GM21515 (cell line): ENCODE data around the gene CCL17.
"Not testable (repeated sequence)": the region's sequence is repeated elsewhere in the genome, so short reads cannot be mapped to it uniquely, and the experiment has no call there.

Source experiments
- ATAC-seq: cut with Tn5 transposase; IDR thresholded peaks from one replicate; pipeline ENCODE4 v1.9.1; 2021; ENCODE audit not compliant: unreplicated experiment

Gene CCL17

DNA sequence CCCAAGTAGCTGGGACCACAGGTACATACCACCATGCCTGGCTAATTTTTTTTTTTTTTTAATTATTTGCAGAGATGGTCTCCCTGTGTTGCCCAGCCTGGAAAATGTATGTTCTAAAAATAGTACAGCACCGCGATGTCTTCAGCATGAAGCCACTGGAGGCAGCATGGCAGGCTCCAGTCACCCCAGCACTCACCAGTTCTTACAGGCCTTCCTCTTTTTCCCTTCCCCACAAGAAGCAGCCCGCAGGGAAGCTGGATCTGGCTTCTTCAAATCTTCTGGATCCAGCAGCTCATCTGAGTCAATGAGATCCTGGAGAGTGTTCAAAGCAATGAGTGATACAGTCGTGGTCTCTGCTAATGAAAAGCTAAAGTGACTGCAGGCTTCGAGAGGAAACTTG, 26.4 kb downstream of the CCL17 start:
- no peak for ATAC-seq

DNA sequence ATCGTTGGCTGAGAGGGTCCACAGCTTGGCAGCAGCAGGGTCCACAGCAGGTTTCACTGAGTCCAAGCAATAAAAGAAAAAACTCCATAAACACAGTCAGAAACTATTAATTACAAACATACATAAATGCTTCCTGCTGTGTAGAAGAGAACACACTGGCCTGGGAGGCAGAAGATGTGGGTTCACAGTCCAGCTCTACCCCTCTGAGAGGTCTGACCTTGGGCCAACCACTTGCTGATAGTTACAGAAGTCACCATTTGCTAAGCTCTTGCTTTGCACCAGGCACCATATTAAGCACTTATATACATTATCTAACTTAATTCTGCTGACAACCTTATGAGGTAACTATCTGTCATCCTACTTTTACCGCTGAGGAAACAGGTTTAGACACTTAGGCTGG, 27.9 kb downstream of the CCL17 start:
- ATAC-seq = no peak

DNA sequence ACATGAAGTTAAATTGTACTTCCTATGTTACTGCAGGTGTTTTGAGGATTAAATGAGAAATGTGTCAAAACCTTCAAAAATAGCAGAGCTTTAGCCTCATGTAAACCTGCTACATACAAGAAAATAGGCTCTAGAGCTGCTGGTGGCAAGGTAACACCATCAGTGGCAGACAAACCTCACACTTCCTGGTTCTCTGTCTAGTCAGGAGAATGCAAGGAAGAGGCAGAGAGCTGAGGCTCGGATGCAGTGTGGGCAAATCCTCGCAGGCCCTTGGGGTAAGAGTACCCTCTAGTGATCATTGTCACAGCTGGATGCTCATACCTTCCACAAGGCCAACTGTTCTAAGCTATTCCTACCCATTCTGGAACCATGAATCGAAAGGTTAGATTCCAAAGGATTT, 28.4 kb downstream of the CCL17 start:
- ATAC-seq = no peak

DNA sequence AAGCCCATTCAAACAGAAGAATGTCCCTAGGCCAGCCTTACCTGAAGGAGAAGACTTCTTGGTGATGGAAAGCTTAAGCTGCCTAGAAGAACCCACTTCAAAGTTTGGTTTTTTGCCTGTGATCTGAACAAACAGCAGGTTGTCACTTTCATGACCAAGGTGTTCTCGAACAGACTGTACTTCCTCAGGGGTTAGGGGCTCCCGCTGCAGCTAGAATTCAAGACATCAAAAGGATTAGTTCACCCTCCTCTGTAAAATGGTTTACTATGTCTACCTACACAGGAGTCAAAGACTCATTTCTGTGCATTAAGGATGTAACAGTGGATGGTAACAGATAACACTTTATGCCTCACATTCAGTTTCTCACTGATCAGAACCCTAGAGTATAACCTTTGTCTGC, 29.4 kb downstream of the CCL17 start:
- ATAC-seq = no peak

DNA sequence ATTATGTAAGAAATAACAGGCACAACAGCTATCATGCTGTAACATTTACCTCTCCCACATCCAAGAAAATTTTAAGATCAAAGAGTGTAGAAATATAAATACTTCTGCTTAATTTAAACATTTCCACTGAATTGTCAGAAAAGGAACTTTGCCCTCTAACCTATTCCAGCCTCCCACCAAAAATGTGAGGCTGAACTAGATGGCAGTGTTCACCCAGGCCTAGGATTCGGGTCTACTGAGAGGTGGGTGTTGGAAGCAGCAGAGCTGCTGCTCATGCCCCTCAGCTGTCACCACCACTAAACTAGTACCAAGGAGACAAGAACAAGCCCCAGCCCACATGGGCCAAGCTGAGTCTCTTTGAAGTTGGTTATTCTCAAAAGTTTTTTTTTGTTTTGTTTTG, 31.3 kb downstream of the CCL17 start:
- ATAC-seq = no peak

DNA sequence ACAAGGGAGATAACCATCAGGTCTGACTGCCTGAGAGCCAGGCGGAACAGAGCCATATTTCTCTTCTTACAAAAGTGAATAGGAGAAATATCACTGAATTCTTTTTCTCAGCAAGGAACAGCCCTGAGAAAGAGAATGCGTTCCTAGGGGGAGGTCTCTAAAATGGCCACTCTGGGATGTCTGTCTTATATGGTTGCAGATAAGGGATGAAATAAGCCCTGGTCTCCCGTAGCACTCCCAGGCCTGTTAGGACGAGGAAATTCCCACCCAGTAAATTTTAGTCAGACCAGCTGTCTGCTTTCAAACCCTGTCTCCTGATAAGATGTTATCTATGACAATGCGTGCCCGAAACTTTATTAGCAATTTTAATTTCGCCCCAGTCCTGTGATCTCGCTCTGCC, 35.4 kb downstream of the CCL17 start:
- not testable (repeated sequence) for ATAC-seq

DNA sequence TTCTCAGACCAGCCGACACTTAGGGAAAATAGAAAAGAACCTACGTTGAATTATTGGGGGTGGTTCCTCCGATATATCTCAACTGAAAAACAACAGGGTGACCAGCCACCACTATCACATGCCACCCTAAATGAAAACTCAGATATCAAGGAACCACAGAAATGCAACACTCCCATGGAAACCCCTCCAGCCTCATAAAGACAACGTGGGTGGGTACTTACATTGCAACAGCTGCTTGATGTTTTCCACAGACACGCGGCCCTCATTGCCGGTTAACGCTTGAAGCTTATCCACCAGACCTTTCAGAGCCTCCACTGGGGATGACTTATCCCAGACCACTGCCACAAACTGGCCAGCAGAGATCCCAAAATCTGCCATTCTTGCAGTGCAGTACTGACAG, 36.0 kb downstream of the CCL17 start:
- ATAC-seq = not testable (repeated sequence)

DNA sequence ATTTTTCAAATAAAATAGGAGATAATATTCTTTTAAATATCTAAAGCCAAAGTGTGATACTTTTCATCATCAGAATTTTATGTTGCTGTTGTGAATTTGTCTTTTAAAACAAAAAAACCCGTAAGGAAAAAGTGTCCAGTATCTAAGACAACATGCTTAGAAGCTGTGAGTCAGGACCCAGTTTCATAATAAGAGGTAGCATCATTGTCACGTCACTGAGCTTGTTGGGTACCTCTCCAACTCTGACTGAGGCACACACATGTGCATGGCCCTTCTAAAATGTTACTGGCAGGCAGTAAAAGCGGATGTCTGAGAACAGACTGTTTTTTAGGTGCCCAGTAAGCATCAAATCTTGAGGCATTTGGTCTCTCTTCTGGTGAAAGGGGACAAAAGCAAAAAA, 40.1 kb downstream of the CCL17 start:
- no peak for ATAC-seq

DNA sequence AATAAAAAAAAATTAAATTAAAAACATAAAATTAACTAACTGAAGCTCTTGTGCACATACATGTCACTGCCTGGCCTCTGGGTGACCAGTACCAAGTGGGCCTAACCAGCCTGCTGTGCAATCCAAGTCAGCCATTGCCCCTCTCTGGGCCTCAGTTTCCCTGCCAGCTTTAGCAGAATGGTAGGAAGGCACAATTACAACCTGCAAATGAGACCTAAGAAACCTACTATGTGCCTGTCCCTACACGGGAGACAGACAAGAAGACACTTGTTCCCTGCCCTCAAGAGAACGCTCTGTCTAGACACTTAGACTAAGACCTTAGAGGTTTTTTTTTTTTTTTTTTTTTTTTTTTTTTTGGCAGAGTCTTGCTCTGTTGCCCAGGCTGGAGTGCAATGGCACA, 40.9 kb downstream of the CCL17 start:
- no peak for ATAC-seq

DNA sequence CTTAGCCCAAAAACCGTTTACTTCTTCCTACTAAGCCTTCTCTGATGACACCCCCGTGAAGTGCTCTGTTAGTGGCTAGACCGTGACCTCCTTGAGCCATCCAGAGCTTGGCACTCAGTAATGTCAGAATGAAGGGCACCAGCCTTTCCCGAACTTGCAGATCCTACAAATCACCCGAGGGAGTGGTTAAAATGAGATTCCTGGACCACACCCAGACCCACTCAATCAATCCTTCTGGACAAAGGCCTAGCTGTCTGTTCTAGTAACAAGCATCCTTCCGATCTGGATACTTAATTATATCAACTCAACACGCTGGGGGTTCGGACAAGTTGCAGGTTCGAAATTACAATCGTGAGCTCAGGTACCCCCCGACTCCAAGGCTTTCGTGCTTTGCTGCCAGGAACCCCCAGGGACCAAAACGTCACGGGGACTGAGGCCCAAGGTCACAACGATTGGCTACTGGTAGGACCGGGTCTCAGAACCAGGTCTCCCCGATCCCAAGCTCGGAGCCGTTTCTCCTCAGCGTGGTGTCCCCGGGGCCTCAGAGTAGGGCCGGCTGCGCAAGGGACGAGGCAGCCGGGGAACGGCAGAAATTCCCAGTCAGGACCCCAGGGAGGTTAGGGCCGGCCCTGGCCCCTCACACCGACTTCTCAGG, 42.1 kb downstream of the CCL17 start:
- ATAC-seq = peak; percentile 37

DNA sequence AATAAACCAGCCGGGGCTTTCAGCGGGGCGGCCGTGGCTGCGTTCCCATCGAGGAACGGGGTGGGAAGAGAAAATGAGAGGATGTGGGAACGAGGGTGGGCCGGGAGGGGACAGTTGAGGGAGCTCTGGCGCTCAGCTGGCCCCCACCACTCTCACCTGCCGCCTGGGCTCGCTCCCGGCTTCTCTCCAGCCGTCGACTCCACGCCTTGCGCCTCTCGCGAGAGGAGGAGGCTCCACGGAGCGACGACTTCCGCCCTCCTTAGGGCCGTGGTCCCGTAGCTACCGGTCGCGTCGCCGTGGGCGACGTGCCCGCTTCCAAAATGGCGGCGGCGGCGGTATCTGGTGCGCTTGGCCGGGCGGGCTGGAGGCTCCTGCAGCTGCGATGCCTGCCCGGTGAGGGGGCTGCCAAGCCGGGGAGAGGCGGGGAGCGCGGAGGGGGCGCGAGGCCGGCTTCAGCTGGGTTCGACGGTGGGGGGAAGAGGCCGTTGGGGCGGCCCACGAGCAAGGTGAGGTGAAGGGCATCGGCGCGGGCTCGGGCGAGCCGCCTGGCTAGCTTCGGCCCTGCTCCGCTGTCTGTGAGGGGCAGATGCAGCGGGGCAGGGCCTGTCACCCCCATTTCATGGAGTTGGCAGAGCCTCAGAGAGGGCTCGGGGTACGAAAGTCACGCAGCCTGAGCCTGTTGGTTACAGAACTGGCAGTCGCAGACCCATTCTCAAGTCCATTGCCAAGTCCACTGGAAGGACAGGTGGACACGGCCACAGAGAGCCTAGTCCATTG, 42.8 kb downstream of the CCL17 start, which contains the start of the genes CIAPIN1 and COQ9:
CIAPIN1 (minus strand) TSS at position 200 of the 777 bp plus-strand sequence. CDS start 6,457 bp downstream, outside the sequence.
COQ9 (plus strand) TSS at position 294 of the 777 bp plus-strand sequence; CDS start at position 321, 27 bp downstream.
- peak; percentile 98 for ATAC-seq

DNA sequence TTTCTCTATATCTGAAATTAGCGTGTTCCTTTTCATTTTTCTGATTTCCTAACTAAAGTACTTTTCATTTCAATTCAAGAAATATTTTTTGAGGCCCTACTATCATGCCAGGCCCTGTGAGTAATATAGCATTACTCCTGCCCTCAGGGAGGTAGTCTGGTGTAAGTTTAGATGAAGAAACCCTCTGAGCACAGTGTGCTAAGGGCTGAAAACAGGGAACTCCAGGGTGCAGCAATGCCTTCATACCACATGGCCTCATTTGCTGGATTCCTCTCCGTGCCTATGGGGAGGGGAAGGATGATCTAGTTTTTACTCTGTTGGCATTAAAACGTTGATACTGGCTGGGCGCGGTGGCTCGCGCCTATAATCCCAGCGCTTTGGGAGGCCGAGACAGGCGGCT, 47.5 kb downstream of the CCL17 start:
- no peak for ATAC-seq

DNA sequence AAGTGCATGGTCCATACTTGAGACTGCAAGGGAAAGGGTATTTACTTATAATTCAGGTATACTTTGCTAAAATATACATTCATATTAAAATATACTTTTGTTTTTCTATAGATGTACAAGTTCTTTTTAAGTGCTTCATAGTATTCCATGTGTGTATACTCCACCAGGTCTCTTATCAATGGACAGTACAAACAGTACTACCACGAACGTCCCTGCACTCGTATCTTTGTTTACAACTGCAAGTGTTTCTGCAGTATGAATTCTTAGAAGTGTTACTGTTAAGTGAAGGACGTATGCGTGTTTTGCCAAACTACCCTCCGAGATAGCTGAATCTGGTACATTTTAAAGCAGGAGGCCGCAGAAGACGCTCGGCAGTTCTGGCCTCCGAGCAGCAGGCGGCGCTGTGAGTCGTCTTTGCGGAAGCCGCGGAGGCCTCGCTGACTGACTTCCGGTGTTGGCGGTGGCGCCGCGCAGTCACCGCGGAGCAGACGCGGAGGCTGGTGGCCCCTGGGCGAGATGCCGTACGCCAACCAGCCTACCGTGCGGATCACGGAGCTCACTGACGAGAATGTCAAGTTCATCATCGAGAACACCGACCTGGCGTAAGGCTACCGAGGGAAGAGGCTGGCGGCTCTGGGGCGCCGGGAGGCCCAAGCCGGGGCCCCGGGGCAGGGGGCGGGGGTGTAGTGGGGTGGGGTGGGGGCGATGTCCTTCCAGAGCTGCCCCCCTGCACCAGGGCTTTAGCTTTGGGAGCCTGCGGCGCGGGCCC, 57.8 kb downstream of the CCL17 start, which contains the start of gene POLR2C:
POLR2C (plus strand) TSS at position 471 of the 769 bp plus-strand sequence; CDS start at position 517, 46 bp downstream.
- peak; percentile 86 for ATAC-seq

DNA sequence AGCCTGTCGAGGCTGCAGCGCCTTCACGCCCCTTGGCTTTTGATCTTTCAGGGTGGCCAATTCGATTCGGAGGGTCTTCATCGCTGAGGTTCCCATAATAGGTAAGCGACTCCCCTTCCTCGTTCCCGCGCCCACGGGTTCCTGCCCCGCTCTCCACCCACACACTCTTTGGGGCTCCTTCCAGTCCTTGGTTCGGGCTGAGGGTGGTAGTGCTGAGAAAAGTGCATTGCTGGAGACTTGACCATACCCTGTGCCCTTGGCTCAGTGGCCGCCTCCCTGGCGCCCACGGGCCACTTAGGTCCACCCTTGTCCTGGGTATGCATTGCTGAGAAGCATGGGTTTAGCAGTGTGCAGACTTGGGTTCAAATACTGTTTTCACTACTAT, 58.4 kb downstream of the CCL17 start:
- ATAC-seq = no peak

DNA sequence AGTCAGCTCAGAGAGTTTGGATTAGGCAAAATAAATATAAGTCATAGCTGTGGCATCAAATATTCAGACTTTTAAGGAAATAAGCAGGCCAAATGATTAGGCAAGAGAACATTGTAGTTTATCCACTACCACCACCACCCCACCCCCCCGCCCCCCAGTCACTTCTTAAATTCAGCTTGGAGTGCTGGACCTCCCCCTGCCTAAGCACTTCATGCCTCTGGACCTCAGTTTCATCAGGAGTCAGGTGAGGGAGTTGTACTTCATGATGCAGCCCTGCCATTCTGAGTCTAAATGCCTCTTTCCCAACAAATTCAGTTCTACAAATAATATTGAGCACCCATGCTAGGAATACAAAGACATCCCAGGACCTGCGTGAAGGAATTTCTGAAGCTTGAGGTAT, 60.0 kb downstream of the CCL17 start:
- ATAC-seq = no peak
